ENCODE results near the gene IL1B.
A peak's percentile ranks its signal among the peaks of the same experiment; 100 is the strongest.

IL1B gene

GRCh38 chr2:112880696-112881095 is 44.1 kb upstream of the IL1B start:
- DNase-seq (ENCODE audit: low read depth): peak; percentile 31
- no peak for TF ChIP-seq CTCF (IDR thresholded peaks at IDR 0.05; ENCODE audit: low read length, missing control alignments)
- no peak overlapping the region for H3K4me3 ChIP-seq (replicated peaks; ENCODE audit: low read depth, low read length)

GRCh38 chr2:112880091-112880531 is 43.5 kb upstream of the IL1B start:
- DNase-seq (ENCODE audit: low read depth): peak; percentile 66
- TF ChIP-seq CTCF (IDR thresholded peaks at IDR 0.05; ENCODE audit: low read length, missing control alignments): no peak
- H3K4me3 ChIP-seq (replicated peaks; ENCODE audit: low read depth, low read length): no peak overlapping the region

GRCh38 chr2:112879491-112880041 is 43.0 kb upstream of the IL1B start:
- no peak for DNase-seq (ENCODE audit: low read depth)
- no peak for TF ChIP-seq CTCF (IDR thresholded peaks at IDR 0.05; ENCODE audit: low read length, missing control alignments)
- H3K4me3 ChIP-seq (replicated peaks; ENCODE audit: low read depth, low read length): no peak overlapping the region

GRCh38 chr2:112877423-112877822 is 40.8 kb upstream of the IL1B start:
- TF ChIP-seq CTCF (IDR thresholded peaks at IDR 0.05; ENCODE audit: low read length, missing control alignments): no peak
- DNase-seq (ENCODE audit: low read depth): peak; percentile 27
- no peak overlapping the region for H3K4me3 ChIP-seq (replicated peaks; ENCODE audit: low read depth, low read length)

GRCh38 chr2:112876971-112877361 is 40.4 kb upstream of the IL1B start:
- DNase-seq (ENCODE audit: low read depth): peak; percentile 10
- TF ChIP-seq CTCF (IDR thresholded peaks at IDR 0.05; ENCODE audit: low read length, missing control alignments): no peak

GRCh38 chr2:112876257-112876970 is 39.8 kb upstream of the IL1B start:
- no peak for DNase-seq (ENCODE audit: low read depth)
- no peak overlapping the region for H3K4me3 ChIP-seq (replicated peaks; ENCODE audit: low read depth, low read length)
- TF ChIP-seq CTCF (IDR thresholded peaks at IDR 0.05; ENCODE audit: low read length, missing control alignments): no peak

More at GRCh38 chr2:112876971-112877361, 40.4 kb upstream of the IL1B start:
- H3K4me3 ChIP-seq (replicated peaks; ENCODE audit: low read depth, low read length): no peak overlapping the region

Data from fibroblast of pulmonary artery (primary cell).